ENCODE measurements around the gene MARCHF10. TPM values are rescaled to one million over a fixed set of nuclear protein-coding genes. Genes with fewer than 3 reads are reported as not detected.

The MARCHF10 gene
- total RNA-seq, 1 donor from 2014 or later = 0.51 TPM

- Histone ChIP-seq H2AFZ (replicated peaks) (no peak overlapping the region), H3K9ac (no peak overlapping the region), H3K27me3 (no peaks in the 10 kb centered on the region), H3K4me2 (no peak overlapping the region), H3K36me3 (no peaks in the 10 kb centered on the region), H3K79me2 (ENCODE audit: low read depth) (no peaks in the 10 kb centered on the region), H3K27ac (no peak overlapping the region), H3K4me1 (no peaks in the 10 kb centered on the region), H3F3A (ENCODE audit: low read depth) (no peaks in the 10 kb centered on the region), H3K4me3 (no peak overlapping the region), H3K9me3 (ENCODE audit: low read depth) (no peaks in the 10 kb centered on the region), H4K20me1 (ENCODE audit: low read depth) (no peaks in the 10 kb centered on the region)
- no peak overlapping the region for H3K27ac Mint-ChIP-seq
- no peak for DNase-seq (ENCODE audit: low spot score)
- no peaks in the 10 kb centered on the region for H3K9me3 Mint-ChIP-seq
- H3K4me1 Mint-ChIP-seq = no peaks in the 10 kb centered on the region
- TF ChIP-seq EZH2phosphoT487 (IDR thresholded peaks at IDR 0.05) (no peak), CTCF (IDR thresholded peaks at IDR 0.05) (no peak), EZH2 (IDR thresholded peaks at IDR 0.05) (no peak)
- peaks cover 5% of the 10 kb centered on the region for H3K27me3 Mint-ChIP-seq (ENCODE audit: insufficient read depth, low read depth)
- peaks cover 17% of the 10 kb centered on the region for H3K36me3 Mint-ChIP-seq
- H3K4me3 Mint-ChIP-seq = no peak overlapping the region
These were observed 120.1 kb downstream of the MARCHF10 start for GRCh38 chr17:62687997-62688396.

DNA sequence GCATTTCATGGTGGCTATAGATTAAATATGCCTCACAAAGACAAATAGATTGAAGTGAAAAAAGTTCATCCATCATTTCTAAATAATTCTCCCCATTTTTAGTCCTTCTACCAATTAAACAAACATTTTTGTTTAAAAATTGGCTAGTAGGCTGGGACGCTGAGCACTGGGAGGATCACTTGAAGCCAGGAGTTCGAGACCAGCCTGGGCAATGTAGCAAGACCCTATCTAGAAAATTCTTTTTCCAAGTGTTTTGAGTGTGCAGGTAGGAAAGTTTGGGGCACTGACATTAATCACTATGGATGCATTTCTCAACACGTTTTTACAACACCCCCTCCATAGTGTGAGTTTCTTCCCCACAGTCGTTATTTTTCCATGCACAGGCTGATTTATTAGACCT, 123.9 kb downstream of the MARCHF10 start:
- TF ChIP-seq EZH2 (IDR thresholded peaks at IDR 0.05) (no peak), CTCF (IDR thresholded peaks at IDR 0.05) (no peak), EZH2phosphoT487 (IDR thresholded peaks at IDR 0.05) (no peak)
- Histone ChIP-seq H2AFZ (replicated peaks) (no peak overlapping the region), H3K79me2 (ENCODE audit: low read depth) (no peaks in the 10 kb centered on the region), H3K9me3 (ENCODE audit: low read depth) (no peaks in the 10 kb centered on the region), H3F3A (ENCODE audit: low read depth) (no peaks in the 10 kb centered on the region), H3K36me3 (no peaks in the 10 kb centered on the region), H3K4me1 (no peaks in the 10 kb centered on the region), H3K27me3 (no peaks in the 10 kb centered on the region), H3K4me3 (no peak overlapping the region), H4K20me1 (ENCODE audit: low read depth) (no peaks in the 10 kb centered on the region), H3K4me2 (no peak overlapping the region), H3K27ac (no peak overlapping the region), H3K9ac (no peak overlapping the region)
- Mint-ChIP-seq H3K27ac (no peak overlapping the region), H3K36me3 (peaks cover 18% of the 10 kb centered on the region), H3K4me3 (no peak overlapping the region), H3K4me1 (no peaks in the 10 kb centered on the region), H3K9me3 (no peaks in the 10 kb centered on the region), H3K27me3 (ENCODE audit: insufficient read depth, low read depth) (peaks cover 5% of the 10 kb centered on the region)
- DNase-seq (ENCODE audit: low spot score) = no peak

DNA sequence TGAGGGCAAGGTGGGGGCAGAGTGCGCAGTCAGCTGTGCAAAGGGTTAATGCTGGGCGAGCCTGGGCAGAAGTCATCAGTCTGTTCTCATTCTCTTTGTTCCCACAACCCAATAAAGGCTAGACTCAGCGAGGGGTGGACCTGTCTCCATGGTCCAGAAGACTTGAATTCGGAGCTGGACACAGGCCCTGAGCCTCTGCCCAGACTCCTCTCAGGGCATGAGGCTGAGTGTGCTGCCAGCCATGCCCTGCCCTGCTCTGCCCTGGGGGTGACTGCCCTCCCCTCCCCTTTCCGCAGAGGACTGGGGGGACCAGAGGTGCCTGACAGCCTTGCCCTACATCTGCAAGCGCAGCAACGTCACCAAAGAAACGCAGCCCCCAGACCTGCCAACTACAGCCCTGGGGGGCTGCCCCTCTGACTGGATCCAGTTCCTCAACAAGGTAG, 126.2 kb downstream of the MARCHF10 start:
- Histone ChIP-seq H3K27me3 (no peaks in the 10 kb centered on the region), H2AFZ (replicated peaks) (no peak overlapping the region), H4K20me1 (ENCODE audit: low read depth) (no peaks in the 10 kb centered on the region), H3K9ac (no peak overlapping the region), H3F3A (ENCODE audit: low read depth) (no peaks in the 10 kb centered on the region), H3K4me3 (no peak overlapping the region), H3K36me3 (no peaks in the 10 kb centered on the region), H3K27ac (no peak overlapping the region), H3K9me3 (ENCODE audit: low read depth) (no peaks in the 10 kb centered on the region), H3K79me2 (ENCODE audit: low read depth) (no peaks in the 10 kb centered on the region), H3K4me1 (no peaks in the 10 kb centered on the region), H3K4me2 (no peak overlapping the region)
- no peak overlapping the region for H3K4me3 Mint-ChIP-seq
- H3K9me3 Mint-ChIP-seq = no peaks in the 10 kb centered on the region
- no peak for TF ChIP-seq CTCF (IDR thresholded peaks at IDR 0.05)
- no peak for TF ChIP-seq EZH2 (IDR thresholded peaks at IDR 0.05)
- TF ChIP-seq EZH2phosphoT487 (IDR thresholded peaks at IDR 0.05) = no peak
- no peak for DNase-seq (ENCODE audit: low spot score)
- H3K4me1 Mint-ChIP-seq = no peaks in the 10 kb centered on the region
- H3K36me3 Mint-ChIP-seq = peaks cover 22% of the 10 kb centered on the region
- peaks cover 4% of the 10 kb centered on the region for H3K27me3 Mint-ChIP-seq (ENCODE audit: insufficient read depth, low read depth)
- H3K27ac Mint-ChIP-seq = no peak overlapping the region

All from neural progenitor cell (in vitro differentiated cells).